Stimulated activated CD8-positive, alpha-beta memory T cell treated with anti-CD3 and anti-CD28 coated beads, Interleukin-4, amount 100 ng/mL, for 1 hour (primary cell): Measurements from ENCODE around the gene ITGB6.

Source experiments
- DNase-seq, 2 donors: peaks; one replicate each; pipeline ENCODE4 v3.0.0-alpha.2; 2020; ENCODE audit warnings: low read depth in 2 of 2, low spot score in 1 of 2

ITGB6 gene

DNA sequence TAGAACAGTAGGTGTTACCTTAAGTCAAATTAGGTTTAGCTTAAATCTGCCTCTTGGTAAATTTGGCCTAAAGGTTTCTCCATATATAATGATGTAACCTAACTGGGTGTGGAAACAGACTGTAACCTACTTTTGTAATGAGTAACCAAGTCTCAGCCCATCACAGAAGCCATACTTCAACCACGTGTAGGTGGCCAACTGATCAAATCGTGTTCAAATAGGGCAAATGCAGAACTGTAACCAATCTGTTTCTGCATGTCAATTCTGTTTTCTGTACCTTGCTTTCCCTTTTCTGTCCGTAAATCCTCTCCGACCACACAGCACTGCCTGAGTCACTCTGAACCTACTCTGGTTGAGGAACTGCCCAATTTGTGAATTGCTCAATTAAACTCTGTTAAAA, 103.7 kb downstream of the ITGB6 start:
- DNase-seq: no peak

GRCh38 chr2:160092445-160092844, 107.6 kb downstream of the ITGB6 start:
- DNase-seq: no peak

GRCh38 chr2:160091381-160091780, 108.7 kb downstream of the ITGB6 start:
- no peak for DNase-seq

DNA sequence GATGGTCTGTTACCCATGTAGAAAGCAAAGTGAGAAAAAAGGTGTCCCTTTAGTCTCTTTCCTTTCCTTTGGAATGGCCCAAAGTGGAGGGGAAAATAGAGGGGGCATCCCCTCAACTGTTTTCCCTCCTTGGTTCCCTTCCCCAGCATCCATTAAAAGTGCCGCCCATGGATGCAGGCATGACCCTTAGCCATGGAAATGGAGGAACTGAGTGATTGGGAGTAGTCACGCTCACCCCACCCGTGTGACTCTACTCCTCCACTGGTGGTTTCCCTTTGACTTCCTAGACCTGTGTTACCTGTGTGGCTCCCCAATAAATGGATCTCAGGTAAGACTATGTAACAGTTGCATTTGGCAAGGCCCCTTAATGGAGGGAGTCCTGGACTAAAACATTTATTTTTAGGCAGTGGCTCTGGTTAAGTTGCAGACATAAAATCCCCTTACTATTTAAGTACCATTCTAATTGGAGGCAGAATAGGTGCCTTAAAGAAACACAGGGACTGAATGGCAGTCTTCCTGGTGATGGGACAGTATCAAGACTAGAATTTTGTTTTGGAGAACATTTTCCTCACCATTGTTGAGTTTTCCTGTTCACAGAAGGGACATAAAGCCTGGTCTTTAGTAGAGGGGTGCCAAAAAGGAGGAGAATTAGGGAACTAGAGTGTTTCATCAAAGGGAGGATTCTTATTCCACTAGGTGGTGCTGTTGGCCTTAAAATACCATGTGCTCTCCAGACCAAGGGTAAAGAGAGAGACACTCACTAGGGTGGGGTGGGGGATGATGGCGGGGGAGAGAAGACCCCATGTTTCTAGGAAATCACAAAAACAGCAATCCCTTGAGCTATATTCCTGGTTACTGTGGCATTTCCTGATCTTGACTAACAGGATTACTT, 112.0 kb downstream of the ITGB6 start:
- no peak for DNase-seq

DNA sequence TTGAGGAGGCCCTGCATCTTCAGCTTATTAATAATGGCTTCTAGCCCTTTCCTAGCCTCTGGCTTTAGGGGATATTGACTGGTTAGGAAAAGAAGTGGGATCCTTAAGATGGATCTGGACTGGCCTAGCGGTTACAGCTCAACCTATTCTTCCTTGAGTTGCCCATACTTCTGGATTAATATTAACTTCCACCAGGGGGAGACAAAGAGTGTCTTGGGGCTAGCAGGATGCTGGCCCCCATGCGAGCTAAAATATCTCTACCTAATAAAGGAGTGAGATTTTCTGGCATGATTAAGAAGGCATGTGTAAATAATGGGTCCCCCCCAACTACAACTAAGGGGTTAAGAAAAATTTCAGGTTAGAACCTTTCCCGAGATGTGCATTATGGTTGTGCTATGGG, 114.4 kb downstream of the ITGB6 start:
- DNase-seq: no peak

- DNase-seq: no peak
These were observed 121.9 kb downstream of the ITGB6 start for GRCh38 chr2:160077912-160078810.

DNA sequence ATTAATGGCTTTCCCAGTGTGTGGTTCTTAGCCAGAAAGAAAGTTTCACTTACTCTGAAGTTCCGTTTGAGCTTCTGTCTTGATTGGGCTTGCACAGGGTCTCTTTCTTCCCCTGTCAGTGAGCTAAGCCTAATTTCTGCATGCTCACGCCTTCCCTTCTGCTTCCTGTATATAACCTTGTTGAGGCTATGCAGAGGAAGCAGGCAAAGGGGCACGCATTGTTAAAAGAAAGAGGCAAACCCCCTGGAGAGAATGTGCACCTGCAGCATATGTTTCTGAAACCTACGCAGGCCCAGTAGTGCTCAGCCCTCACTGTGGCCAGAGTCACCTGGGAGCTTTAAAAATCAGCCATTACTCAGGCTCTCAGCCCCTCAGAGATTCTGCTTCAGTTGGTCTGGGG, 123.2 kb downstream of the ITGB6 start:
- no peak for DNase-seq

- no peak for DNase-seq
These were observed 123.8 kb downstream of the ITGB6 start for GRCh38 chr2:160076241-160076640.

GRCh38 chr2:160075171-160075570, 124.9 kb downstream of the ITGB6 start:
- DNase-seq: no peak

GRCh38 chr2:160073284-160073888, 126.7 kb downstream of the ITGB6 start:
- DNase-seq: no peak

GRCh38 chr2:160068906-160069305, 131.2 kb downstream of the ITGB6 start:
- DNase-seq: no peak

GRCh38 chr2:160064916-160065315, 135.2 kb downstream of the ITGB6 start:
- DNase-seq: no peak

GRCh38 chr2:160063879-160064612, 136.0 kb downstream of the ITGB6 start:
- no peak for DNase-seq

DNA sequence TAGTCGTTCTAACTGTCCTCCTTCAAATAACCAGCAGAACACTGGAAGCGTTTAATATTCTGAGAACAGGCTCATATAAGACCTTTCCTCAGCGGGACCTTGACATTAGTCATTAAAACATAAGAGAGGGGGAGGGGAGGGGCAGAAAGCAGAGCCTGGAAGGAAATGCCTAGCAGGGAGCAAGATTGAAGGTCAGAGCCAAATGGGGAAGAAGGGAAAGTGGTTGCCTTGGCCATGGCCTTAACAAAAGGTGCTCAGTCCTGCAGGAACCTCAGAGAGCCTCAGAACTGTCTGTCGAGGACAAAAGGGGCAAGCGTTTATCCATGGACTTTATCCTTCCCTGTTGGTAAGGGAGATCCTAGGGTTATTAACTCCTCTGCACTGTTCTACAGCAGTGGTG, 136.8 kb downstream of the ITGB6 start:
- no peak for DNase-seq

DNA sequence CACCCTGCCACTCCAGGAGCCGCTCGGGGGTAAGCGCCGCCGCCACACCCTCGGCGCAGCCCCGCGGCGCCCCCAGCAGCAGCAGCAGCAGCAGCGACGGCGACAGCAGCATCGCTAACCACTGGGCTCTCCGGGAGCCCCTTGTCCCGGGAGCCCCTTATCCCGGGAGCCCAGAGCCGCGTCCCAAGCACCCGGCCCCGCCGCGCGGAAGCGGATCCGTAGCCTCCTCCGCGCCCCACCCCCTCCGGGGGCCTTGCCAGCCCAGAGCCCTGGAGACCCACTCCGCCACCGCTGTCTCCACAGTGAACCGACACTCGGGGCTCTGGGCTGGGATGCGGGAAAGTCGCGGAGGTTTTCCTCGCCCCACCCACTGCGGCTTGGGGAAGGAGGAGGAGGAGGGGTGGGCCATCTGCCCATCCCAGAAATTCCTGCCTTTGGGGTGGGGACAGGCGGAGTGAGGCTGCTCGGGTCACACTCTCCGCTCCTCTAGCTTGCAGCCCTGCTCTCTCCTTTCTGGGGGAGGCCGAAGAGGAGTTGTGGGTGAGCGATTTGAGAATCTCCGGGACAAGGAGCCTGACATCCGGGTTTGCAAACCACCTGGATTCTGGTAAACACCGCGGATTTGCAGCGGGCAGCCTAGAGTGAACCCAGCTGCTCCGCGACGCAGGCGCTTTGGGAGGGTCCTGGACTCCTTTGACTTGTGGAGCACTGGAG, 137.6 kb downstream of the ITGB6 start, which contains the start of gene PLA2R1:
PLA2R1 (minus strand) TSS at position 324 of the 714 bp plus-strand sequence; CDS start at position 112, 212 bp downstream.
- no peak for DNase-seq

- DNase-seq: no peak
These were observed 138.2 kb downstream of the ITGB6 start for GRCh38 chr2:160061944-160062291.

DNA sequence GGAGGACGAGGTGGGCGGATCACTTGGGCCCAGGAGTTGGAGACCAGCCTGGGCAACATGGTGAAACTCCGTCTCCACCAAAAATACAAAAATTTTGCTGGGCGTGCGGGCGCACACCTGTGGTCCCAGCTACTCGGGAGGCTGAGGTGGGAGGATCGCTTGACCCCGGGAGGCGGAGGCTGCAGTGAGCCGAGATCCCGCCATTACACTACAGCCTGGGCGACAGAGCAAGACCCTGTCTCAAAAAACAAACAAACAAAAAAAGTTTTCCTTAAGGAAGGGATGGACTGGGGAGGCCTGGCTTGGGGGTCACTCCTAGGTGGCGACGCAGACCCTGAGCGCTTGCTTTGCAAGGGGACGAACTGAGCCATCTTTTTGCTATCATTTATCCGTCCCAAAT, 138.5 kb downstream of the ITGB6 start:
- DNase-seq: no peak

DNA sequence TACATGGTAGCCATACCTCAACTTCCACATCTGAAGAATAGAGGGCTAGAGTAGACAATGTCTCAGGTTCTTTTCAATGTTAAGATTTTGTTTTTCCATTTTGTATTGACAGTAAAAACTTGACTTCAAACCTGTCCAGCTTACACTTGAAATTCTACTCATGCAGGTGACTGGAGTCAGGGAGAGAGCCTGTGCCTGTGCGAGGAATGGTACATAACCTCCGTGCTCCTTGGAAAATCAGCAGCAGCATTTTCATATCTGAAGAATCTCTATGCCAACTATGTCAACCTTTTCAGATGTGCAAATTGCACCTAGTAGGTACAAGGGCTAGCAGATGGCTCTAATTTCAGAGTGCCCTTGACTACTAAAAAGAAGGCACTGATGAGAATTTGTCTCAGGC, 139.8 kb downstream of the ITGB6 start:
- no peak for DNase-seq

GRCh38 chr2:160057356-160057755, 142.7 kb downstream of the ITGB6 start:
- DNase-seq: no peak

DNA sequence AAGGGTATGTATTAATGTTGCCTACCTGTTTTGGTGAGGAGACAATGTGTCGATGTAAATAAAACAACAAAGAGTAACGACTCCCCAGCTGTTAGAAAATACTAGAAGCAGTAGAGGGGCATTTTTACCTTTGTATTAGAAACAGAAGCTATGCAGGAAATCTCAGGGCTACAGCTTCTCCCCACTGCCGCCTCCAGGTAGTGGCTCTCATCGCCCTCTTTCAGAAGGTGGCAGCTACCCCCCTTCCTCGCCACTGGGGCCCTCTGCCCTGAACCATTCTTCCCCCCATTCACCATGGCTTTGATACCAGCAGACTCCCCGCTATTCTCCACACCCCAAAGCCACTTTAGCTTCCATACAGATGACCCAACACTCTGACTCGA, 144.4 kb downstream of the ITGB6 start:
- DNase-seq: no peak
